Stomach (tissue), 4 donors: ENCODE results near the gene HEXB.

ENCODE experiments used
- CTCF ChIP-seq, 7 experiments: fragments of 450-650 bp in 4 of 7; fragments of 200-600 bp in 3 of 7; sonication (generic) in 3 of 7; IDR thresholded peaks; one replicate each; pipeline ENCODE4 v1.5.1; 2016 to 2019; ENCODE audit warnings: antibody characterized with exemption in 7 of 7, control low read depth in 2 of 7, mild to moderate bottlenecking in 1 of 7
- POLR2A ChIP-seq, 4 donors: fragments of 450-650 bp; IDR thresholded peaks; one replicate each; pipeline ENCODE4 v1.6.1; 2016; ENCODE audit warnings: antibody characterized with exemption in 4 of 4, control low read depth in 2 of 4, mild to moderate bottlenecking in 1 of 4, moderate library complexity in 1 of 4

GRCh38 chr5:74693191-74693590, 8.2 kb downstream of the HEXB start:
- TF ChIP-seq POLR2A (IDR thresholded peaks at IDR 0.05) (no peak), CTCF (IDR thresholded peaks at IDR 0.05) (no peak)
